Right lobe of liver (tissue), 6 donors: ENCODE data around the gene B4GALT6. TPM values are rescaled to one million over a fixed set of nuclear protein-coding genes. Genes with fewer than 3 reads are reported as not detected.

Source experiments
- ATAC-seq, 4 donors: fragments of 200-7000 bp; cut with Tn5 transposase; one replicate each; pipeline ENCODE4 v1.9.1; 2020; ENCODE audit warnings: mild to moderate bottlenecking in 4 of 4, moderate library complexity in 4 of 4
- DNase-seq, 3 donors: peaks; one replicate each; pipeline ENCODE4 v3.0.0-alpha.2; 2020
- H3K27ac ChIP-seq, 3 donors: fragments of 200-600 bp; one replicate each; pipeline ENCODE4 v1.8.0; 2022
- H3K27me3 ChIP-seq, 2 donors: fragments of 200-600 bp; one replicate each; pipeline ENCODE4 v1.8.0; 2022
- H3K36me3 ChIP-seq, 4 donors: fragments of 200-600 bp; sonication (generic) in 1 of 4; one replicate each; pipeline versions ENCODE4 v1.5.1 to v1.8.0; 2017 to 2022; ENCODE audit warnings: control low read depth in 1 of 4
- H3K4me1 ChIP-seq, 4 donors: fragments of 200-600 bp; sonication (generic) in 1 of 4; one replicate each; pipeline versions ENCODE4 v1.5.1 to v1.8.0; 2017 to 2022; ENCODE audit warnings: control low read depth in 1 of 4
- H3K4me3 ChIP-seq, 3 donors: fragments of 200-600 bp; one replicate each; pipeline ENCODE4 v1.8.0; 2022
- H3K9me3 ChIP-seq, 4 donors: fragments of 200-600 bp; sonication (generic) in 1 of 4; one replicate each; pipeline versions ENCODE4 v1.5.1 to v1.8.0; 2017 to 2022; ENCODE audit warnings: control low read depth in 1 of 4
- CTCF ChIP-seq, 4 donors: fragments of 200-600 bp in 3 of 4; fragments of 450-650 bp in 1 of 4; IDR thresholded peaks; one replicate each; pipeline versions ENCODE4 v1.5.1 to v1.8.0; 2016 to 2022; ENCODE audit warnings: antibody characterized with exemption in 4 of 4, mild to moderate bottlenecking in 2 of 4
- POLR2A ChIP-seq: fragments of 450-650 bp; IDR thresholded peaks from one replicate; pipeline ENCODE4 v1.6.1; 2017; ENCODE audit warnings: antibody characterized with exemption, mild to moderate bottlenecking
- WGBS: methylation state at CpG from one replicate; pipeline ENCODE4 v1.1.6; 2018; ENCODE audit warnings: low coverage, low lambda C conversion rate; ENCODE audit not compliant: insufficient coverage; ENCODE audit errors: missing lambda C conversion rate; 5-methylcytosine and 5-hydroxymethylcytosine counted together
- intact Hi-C, 2 donors: fragments of 100-400 bp; cut with DNase I; formaldehyde crosslinking; loops; one replicate each; pipeline versions ENCODE4 v1.11.2 to v1.14.1; 2022
- total RNA-seq, 6 experiments: library from RNA; depleted of rRNA in 2 of 6; stranded (reverse); fragments of >200 nt in 2 of 6; fragmentation: NEBNext Ultra II Directional in 3 of 6; extraction: Animal tissue kit (Norgen Biotek cat#: 25700) in 3 of 6; gene quantifications; one replicate each; pipeline versions ENCODE4 v1.1.0 to v1.2.4, GENCODE V29; 2016 to 2023
- donor health status: DM: no; HTN: yes; CAD: no.
- donor health status: DM: no; HTN: no; CAD: no.
- donor health status: DM: no; HTN: no; CAD: no.
- donor health status: DM: no; HTN: yes; CAD: no.
- donor health status: DM: no; HTN: yes; CAD: no.

B4GALT6 gene
- total RNA-seq, 6 experiments from 2014 or later, result 1.7 to 4.8 (median 2.0) TPM

- DNase-seq, result peak in 2 of 3 donors; percentile 25 to 50
- Histone ChIP-seq H3K27ac (no peak overlapping the region), H3K9me3 (no peaks in the 10 kb centered on the region), H3K4me1 (no peaks in the 10 kb centered on the region), H3K4me3 (no peak overlapping the region), H3K36me3 (no peaks in the 10 kb centered on the region), H3K27me3 (no peaks in the 10 kb centered on the region)
- 42% methylated on average over 6 of the region's 6 CpGs for WGBS
- ATAC-seq, result peak; percentile 88 to 97 (median 92)
- intact Hi-C loops, result no loop called here
- no peak for TF ChIP-seq POLR2A
- peak; percentile 41 to 70 (median 56) for TF ChIP-seq CTCF (IDR thresholded peaks at IDR 0.05)
Observed at GRCh38 chr18:31626409-31626808, 58.0 kb downstream of the B4GALT6 start.

- no peak overlapping the region for H3K27ac ChIP-seq
- no peaks in the 10 kb centered on the region for H3K4me1 ChIP-seq
- intact Hi-C loops, result no loop called here
- H3K36me3 ChIP-seq, result no peaks in the 10 kb centered on the region
- 88% methylated on average over 11 of the region's 13 CpGs for WGBS
- DNase-seq (no peak), ATAC-seq (no peak)
- TF ChIP-seq POLR2A (no peak), CTCF (IDR thresholded peaks at IDR 0.05) (no peak)
- no peak overlapping the region for H3K4me3 ChIP-seq
- no peaks in the 10 kb centered on the region for H3K9me3 ChIP-seq
- no peaks in the 10 kb centered on the region for H3K27me3 ChIP-seq
Observed at GRCh38 chr18:31624892-31625640, 59.3 kb downstream of the B4GALT6 start.

GRCh38 chr18:31619291-31619690 is 65.1 kb downstream of the B4GALT6 start:
- intact Hi-C loops, result no loop called here
- H3K36me3 ChIP-seq, result no peaks in the 10 kb centered on the region
- H3K27me3 ChIP-seq, result no peaks in the 10 kb centered on the region
- DNase-seq, result no peak
- H3K4me1 ChIP-seq, result no peaks in the 10 kb centered on the region
- TF ChIP-seq POLR2A (no peak), CTCF (IDR thresholded peaks at IDR 0.05) (no peak)
- no peaks in the 10 kb centered on the region for H3K9me3 ChIP-seq
- ATAC-seq, result no peak
- no peak overlapping the region for H3K27ac ChIP-seq
- no peak overlapping the region for H3K4me3 ChIP-seq

GRCh38 chr18:31618801-31619200 is 65.6 kb downstream of the B4GALT6 start:
- ATAC-seq, result no peak
- intact Hi-C loops, result no loop called here
- DNase-seq, result no peak
- H3K36me3 ChIP-seq, result no peaks in the 10 kb centered on the region
- no peaks in the 10 kb centered on the region for H3K9me3 ChIP-seq
- no peaks in the 10 kb centered on the region for H3K27me3 ChIP-seq
- no peaks in the 10 kb centered on the region for H3K4me1 ChIP-seq
- no peak overlapping the region for H3K27ac ChIP-seq
- 84% methylated on average over 4 of the region's 5 CpGs for WGBS
- TF ChIP-seq POLR2A, result no peak
- TF ChIP-seq CTCF (IDR thresholded peaks at IDR 0.05), result no peak
- H3K4me3 ChIP-seq, result no peak overlapping the region
